G401.6 (cell line): ENCODE data around the gene EPHA1.
"Not testable (repeated sequence)": the region's sequence is repeated elsewhere in the genome, so short reads cannot be mapped to it uniquely, and the experiment has no call there.

Experiments used
- FAIRE-seq: peaks from 2 replicates; lab custom pipeline; 2012; peaks lifted over from hg19 to GRCh38; lab: Jason Lieb, UNC

Gene EPHA1

DNA sequence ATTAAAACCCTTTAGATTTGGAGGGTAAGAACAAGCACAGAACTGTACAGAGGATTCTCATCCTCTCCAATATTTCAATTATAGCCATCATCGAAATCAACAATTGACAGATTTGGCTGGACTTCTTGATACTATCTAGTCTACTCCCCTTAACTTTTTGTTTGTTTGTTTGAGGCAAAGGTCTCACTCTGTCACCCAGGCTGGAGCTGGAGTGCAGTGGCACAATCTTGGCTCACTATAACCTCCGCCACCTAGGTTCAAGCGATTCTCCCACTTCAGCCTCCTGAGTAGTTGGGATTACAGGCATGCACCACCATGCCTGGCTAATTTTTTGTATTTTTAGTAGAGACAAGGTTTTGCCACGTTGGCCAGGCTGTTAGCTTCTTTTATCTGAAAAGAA, 6.4 kb downstream of the EPHA1 start:
- not testable (repeated sequence) for FAIRE-seq

DNA sequence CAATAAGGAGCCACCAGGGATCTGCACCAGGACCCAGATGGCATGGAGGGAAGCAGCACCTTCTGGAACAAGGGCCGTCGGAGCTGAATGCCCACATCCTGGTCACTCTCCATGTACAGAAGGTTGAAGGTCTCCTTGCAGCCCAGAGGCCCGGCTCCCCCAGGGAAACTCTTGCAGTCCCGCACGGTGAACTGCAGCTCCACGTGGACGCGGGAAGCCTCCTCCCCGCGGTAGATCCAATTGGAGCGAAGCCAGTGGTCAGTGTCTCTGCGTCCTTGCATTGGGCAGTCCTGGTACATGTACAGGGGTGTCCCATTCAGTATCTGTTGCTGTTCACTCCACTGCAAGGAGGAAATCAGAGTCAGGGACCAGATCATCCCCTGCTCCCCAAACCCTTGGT, 7.4 kb downstream of the EPHA1 start:
- FAIRE-seq: no peak

DNA sequence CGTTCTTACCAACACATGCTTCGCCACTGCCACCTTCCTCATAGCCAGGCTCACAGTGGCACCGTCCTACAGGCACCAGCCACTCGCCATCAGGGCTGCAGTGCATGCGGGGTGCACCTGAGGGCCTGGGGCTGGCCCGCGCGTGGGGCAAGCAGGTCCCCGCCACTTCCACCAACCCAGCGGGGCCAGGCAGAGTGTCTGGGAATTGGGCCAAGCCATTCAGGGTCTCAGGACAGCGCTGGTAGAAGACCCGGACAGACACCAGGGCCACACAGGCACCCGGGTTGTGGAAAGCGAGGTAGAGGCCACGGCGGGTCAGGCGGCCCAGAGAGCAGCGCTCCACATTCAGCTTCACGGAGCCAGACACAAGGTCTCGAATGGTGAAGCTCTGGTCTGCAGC, 9.0 kb downstream of the EPHA1 start:
- FAIRE-seq: no peak

GRCh38 chr7:143399151-143399550, 9.5 kb downstream of the EPHA1 start:
- FAIRE-seq: no peak

GRCh38 chr7:143398616-143399015, 10.0 kb downstream of the EPHA1 start:
- no peak for FAIRE-seq

DNA sequence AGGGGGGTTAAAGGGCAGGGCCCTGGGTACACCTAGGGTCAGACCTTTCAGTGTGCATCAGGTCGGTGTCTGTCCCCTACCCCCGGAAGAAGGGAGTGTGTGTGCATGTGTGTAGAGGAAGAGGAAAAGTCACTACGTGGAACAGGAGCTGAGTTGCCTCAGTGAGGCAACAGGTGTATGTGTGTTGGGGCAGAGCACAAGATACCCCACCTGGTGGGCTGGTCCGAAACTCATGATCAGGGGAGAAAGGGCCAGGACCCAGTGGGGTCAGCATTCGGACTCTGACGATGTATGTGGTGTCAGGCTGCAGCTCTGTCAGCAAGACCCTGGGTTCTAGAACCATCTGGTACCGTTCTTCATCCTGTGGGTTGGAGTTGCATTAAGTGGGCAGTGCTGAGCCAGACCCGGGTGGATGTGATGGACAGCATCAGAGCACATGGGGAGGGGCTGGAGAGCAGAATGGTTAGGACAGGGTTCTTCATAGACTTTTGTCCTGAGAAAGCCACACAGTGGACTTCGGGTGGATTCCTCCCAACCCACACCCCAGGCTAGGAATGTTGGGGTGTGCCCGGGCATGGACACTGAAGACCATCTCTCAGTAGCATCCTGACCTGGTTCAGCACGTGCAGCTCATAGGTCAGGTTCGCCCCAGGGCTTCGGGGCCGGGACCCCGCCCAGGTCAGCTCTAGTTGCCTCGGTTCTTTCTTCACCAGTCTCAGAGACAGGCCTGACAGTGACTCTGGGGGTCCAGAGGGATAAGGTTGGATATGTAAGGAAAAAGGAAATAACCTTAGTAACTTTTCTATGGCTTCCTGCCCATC, 10.7 kb downstream of the EPHA1 start:
- FAIRE-seq: no peak

GRCh38 chr7:143396625-143397556, 11.8 kb downstream of the EPHA1 start:
- no peak for FAIRE-seq

DNA sequence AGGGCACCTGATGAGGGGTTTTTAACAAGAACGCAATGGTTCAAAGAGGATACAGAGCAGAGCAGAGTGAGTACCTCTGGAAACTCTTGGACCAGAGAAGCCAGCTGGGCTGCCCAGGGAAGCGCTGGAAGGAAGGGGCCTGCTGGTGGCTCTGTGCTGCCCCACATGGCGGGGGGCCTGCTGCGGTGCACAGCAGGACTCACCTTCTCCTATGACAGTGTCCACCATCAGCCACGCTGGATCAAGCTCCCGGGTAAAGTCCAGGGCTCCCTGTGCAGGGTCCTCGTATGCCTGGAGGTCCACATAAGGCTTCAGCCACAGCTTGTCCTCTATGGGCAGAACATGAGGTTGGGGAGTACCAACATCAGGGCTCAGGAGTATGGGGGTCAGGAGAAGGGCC, 12.5 kb downstream of the EPHA1 start:
- no peak for FAIRE-seq

DNA sequence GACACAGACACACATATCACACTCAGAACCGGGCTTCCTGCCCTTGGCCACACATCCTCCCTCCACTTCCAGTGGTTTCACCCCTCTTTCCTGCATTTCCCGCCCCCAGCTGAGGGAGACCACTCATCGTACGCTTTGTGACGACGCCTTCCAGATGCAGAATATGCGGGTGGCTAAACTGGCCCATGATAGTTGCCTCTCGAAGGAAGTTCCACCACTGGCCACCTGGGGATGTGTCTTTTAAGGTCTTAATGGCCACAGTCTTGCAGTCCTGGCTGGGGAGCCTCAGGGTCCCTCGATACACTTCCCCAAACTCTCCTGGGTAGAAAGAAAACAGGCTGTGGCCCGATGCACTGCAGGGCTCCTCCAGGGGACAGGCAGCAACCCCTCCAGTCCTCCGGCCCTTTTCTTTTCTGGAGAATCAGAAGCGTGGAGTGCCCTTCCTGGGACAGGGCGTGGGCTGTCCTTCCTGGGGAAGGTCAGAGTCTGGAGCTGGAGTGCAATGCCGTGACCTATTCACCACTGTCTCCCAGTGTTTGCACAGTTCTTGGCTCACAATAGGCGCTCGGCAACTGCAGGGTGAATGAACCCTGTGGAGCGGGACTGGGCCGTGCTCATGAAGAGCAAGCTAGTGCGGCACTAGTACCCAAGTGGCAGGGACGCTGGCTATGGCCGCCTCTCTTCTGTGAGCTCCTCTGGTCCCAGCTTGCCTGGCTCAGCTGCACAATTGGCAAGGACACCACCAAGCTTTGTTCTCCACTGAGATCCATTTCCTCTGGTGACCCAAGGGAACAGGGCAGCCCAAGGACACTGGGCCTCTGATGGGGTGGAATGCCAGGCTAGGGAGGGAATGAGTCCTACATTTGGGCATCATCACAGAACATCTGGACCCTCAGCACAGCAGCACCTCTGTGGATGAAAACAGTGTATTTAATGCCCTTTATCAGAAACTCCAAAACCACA, 13.2 kb downstream of the EPHA1 start:
- FAIRE-seq: no peak

GRCh38 chr7:143394777-143395176, 13.9 kb downstream of the EPHA1 start:
- FAIRE-seq: no peak

- no peak for FAIRE-seq
Measured at GRCh38 chr7:143394068-143394467, 14.6 kb downstream of the EPHA1 start.

DNA sequence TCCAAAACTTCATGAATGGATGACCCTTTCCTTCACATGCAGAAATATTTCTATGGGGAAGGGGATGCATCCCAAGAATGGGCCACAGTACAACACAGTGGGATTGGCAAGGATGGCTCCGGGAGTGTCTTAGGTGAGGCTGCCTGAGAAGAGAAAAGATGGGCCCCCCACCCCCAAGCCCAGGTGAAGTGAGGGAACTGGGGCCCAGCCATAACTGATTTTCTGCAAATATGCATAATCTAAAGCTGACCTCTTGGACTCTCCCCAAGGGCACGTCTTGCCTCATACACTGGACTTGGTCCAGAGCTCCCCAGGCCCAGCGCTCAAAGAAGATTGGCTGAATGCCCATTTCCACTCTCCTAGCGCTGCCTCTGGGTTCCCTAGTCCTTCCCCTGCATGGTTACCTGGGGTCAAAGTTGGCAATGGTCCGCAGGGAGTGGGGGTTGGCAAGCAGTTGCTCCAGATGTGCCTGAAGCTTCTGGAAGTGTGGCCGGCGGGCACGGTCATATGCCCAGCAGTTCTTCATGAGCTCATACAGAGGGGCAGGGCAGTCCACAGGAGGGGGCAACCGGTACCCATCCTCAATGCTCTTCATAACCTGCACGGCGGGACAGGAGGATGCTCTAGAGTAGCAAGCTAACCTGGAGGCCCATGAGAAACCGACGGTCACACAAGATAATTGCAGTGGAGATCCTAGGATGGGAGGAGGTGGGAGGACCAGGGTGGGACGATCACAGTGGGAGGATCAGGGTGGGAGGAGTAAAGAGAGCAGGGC, 15.2 kb downstream of the EPHA1 start:
- FAIRE-seq: no peak

- no peak for FAIRE-seq
Measured at GRCh38 chr7:143392875-143393266, 15.8 kb downstream of the EPHA1 start.

DNA sequence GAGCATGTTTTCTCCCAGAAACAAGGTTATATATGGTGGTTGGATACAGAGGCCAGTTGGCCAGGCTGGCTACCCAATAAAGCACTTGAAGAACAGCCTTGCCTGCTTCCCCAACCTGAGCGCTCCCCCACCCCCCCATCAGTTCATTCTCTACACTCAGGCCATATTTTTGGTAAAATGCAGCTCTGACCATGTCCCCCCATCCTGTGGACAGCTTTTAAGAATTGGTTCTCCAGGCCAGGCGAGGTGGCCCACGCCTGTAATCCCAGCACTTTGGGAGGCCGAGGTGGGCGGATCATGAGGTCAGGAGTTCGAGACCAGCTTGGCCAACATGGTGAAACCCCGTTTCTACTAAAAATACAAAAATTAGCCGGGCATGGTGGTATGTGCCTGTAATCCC, 16.2 kb downstream of the EPHA1 start:
- not testable (repeated sequence) for FAIRE-seq

- FAIRE-seq: no peak
Measured at GRCh38 chr7:143391462-143392404, 16.9 kb downstream of the EPHA1 start.

DNA sequence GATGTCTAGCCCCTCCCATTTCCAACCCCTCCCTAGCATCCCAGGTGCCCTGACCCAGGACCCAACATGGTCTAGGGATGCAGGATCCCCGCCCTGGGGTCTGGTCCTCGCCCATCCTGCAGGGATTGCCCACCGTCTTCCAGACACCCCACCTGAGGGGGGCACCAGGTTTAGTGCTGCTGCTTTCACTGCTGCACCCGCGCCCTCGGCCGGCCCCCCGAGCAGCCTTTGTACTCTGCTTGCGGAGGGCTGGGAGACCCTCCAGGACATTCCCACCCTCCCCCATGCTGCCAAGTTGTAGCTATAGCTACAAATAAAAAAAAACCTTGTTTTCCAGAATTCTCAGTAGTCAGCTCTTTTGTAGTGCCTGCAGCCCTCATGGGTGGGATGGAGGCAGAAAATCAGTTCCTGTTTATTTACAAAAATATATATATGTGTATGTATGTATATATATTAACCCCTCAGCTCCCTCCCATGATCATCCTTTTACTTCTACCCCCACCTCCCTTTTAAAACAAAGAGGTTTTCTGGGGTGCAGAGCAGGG, 17.8 kb downstream of the EPHA1 start:
- FAIRE-seq: no peak

DNA sequence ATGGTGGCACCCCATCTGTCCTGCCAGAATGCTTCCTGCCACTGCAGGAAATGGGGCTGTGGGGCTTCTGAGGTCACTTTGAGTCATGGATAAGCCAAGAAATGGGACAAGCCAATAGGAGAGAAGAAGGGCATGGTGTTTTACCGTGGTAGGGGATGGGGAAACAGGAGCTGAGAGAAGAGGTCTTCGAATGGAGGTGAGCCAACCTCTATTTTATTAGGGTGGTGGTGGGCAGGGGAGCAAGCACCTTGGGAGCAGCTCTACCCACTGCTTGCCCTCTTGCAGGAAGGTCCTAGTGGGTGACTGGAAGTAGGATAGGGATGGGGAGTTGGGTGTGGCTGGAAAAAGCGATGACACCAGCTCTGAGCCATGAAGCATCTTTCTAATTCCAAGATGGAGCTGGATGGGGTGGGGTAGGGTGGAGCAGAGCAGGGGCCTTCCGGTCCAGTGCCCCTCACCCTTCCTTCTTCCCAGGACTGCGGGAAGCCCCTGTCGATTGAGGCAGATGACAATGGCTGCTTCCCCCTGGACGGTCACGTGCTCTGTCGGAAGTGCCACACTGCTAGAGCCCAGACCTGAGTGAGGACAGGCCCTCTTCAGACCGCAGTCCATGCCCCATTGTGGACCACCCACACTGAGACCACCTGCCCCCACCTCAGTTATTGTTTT, 18.4 kb downstream of the EPHA1 start:
- no peak for FAIRE-seq

DNA sequence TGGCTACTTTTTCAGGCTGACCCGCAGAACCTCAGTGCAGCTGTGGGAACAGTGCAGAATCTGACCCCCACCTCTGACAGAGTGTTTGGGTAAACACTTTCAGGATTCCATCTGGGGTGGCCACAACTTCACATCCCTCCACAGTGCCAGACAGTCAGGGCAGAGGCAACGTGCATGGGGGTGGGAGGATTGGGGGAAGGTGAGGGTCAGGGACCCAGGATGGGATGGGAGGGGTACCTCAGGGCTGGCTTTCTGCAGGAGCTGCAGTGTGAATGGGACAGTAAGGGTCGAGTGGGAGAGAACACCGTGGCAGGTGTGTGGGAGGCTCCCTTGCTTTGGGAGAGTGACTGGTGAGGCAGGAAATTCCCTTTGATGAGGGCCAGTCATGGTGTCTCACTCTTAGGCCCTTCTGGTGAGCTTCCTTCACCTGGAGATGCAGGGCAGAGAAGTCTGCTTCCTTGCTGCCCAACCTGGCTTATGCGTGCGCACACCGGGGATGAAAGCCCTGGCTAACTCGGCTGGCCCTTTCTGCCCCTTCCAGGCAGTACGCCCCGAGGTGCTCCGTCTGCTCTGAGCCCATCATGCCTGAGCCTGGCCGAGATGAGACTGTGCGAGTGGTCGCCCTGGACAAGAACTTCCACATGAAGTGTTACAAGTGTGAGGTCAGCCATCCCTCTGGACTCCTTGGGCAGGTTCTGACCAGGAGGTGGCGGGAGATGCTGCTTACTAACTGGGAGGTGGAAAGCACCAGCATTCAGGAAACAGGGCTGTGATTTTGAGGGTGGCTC, 19.1 kb downstream of the EPHA1 start:
- FAIRE-seq: no peak
